Measurements from ENCODE around the gene SIX3. TPM values are rescaled to one million over a fixed set of nuclear protein-coding genes. Genes with fewer than 3 reads are reported as not detected.

SIX3 gene
- total RNA-seq, 1 donor from 2014 or later, result 0.68 TPM

GRCh38 chr2:44938287-44939105 lies 3.0 kb upstream of the SIX3 start:
- no peak overlapping the region for H3K27ac Mint-ChIP-seq
- H3K9me3 Mint-ChIP-seq, result no peaks in the 10 kb centered on the region
- H3K36me3 Mint-ChIP-seq, result no peaks in the 10 kb centered on the region
- H3K27me3 Mint-ChIP-seq, result peaks cover 93% of the 10 kb centered on the region
- no peak for DNase-seq (ENCODE audit: extremely low spot score, unreplicated experiment)
- H3K4me3 Mint-ChIP-seq, result peak overlapping the region; percentile 44
- peaks cover 20% of the 10 kb centered on the region for H3K4me1 Mint-ChIP-seq (ENCODE audit: unreplicated experiment)
- no peak for TF ChIP-seq CTCF (conservative IDR thresholded peaks at IDR 0.05)

DNA sequence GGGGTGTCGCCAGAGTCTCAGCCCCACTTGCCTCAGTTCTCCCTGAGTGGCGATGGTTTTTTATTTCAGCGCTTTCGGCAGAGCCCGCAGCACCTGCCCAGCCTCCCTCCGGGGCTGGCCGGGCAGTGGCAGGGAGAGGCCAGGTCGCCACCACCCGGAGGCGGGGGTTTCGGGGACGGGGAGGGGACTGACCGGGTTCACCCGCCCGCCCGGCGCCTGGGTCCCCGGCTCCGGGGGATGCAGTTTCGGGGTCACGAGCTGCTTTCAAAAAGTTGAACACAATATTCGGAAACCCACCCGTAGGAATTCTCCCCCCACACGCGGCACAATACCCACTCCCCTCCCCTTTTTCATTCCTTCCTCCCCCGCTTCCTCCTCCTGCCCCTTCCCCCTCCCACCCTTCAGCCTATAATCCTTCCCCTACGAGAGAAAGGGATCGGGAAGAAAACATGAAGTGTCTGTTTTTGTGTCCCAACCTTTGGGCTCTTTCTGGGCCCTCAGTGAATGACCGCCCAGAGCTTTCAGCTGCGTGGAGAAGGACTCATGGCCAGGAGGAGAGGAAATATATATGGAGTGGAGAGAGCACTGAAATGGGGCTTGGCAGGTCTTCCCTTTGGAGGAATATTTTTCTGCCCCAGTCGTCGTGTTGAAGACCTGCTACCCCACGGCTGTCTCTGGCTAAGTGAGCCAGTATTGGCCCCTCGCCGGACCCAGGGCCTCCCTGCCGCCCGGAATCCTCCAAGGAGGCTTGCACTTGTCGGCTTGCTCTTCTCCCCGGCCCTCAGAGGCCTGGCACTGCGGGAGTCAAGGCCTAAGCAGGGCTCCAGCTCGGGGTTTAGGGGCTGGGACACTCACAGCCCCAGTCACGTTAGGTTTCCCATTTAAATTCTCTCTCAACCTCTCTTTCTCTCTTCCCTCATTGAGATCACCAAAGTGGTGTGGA lies 2.1 kb upstream of the SIX3 start:
- Mint-ChIP-seq H3K4me1 (ENCODE audit: unreplicated experiment) (peaks cover 20% of the 10 kb centered on the region), H3K9me3 (no peaks in the 10 kb centered on the region), H3K36me3 (no peaks in the 10 kb centered on the region), H3K27me3 (peaks cover 92% of the 10 kb centered on the region), H3K27ac (no peak overlapping the region), H3K4me3 (peak overlapping the region; percentile 61)
- TF ChIP-seq CTCF (conservative IDR thresholded peaks at IDR 0.05), result no peak
- no peak for DNase-seq (ENCODE audit: extremely low spot score, unreplicated experiment)

GRCh38 chr2:44940049-44940494 lies 1.4 kb upstream of the SIX3 start:
- Mint-ChIP-seq H3K4me1 (ENCODE audit: unreplicated experiment) (peaks cover 24% of the 10 kb centered on the region), H3K36me3 (no peaks in the 10 kb centered on the region), H3K27ac (no peak overlapping the region), H3K4me3 (peak overlapping the region; percentile 61), H3K9me3 (no peaks in the 10 kb centered on the region), H3K27me3 (peaks cover 91% of the 10 kb centered on the region)
- DNase-seq (ENCODE audit: extremely low spot score, unreplicated experiment), result no peak
- TF ChIP-seq CTCF (conservative IDR thresholded peaks at IDR 0.05), result no peak

GRCh38 chr2:44940732-44941464 lies 604 bp upstream of the SIX3 start:
- H3K27ac Mint-ChIP-seq, result no peak overlapping the region
- peaks cover 92% of the 10 kb centered on the region for H3K27me3 Mint-ChIP-seq
- H3K36me3 Mint-ChIP-seq, result no peaks in the 10 kb centered on the region
- no peak for TF ChIP-seq CTCF (conservative IDR thresholded peaks at IDR 0.05)
- peaks cover 24% of the 10 kb centered on the region for H3K4me1 Mint-ChIP-seq (ENCODE audit: unreplicated experiment)
- no peaks in the 10 kb centered on the region for H3K9me3 Mint-ChIP-seq
- DNase-seq (ENCODE audit: extremely low spot score, unreplicated experiment), result no peak
- H3K4me3 Mint-ChIP-seq, result peak overlapping the region; percentile 82

- H3K9me3 Mint-ChIP-seq, result no peaks in the 10 kb centered on the region
- TF ChIP-seq CTCF (conservative IDR thresholded peaks at IDR 0.05), result no peak
- no peaks in the 10 kb centered on the region for H3K36me3 Mint-ChIP-seq
- DNase-seq (ENCODE audit: extremely low spot score, unreplicated experiment), result no peak
- H3K4me1 Mint-ChIP-seq (ENCODE audit: unreplicated experiment), result peaks cover 24% of the 10 kb centered on the region
- no peak overlapping the region for H3K27ac Mint-ChIP-seq
- peaks cover 92% of the 10 kb centered on the region for H3K27me3 Mint-ChIP-seq
- H3K4me3 Mint-ChIP-seq, result peak overlapping the region; percentile 71
These were observed 965 bp downstream of the SIX3 start for GRCh38 chr2:44942304-44943030.

Data from type B pancreatic cell (in vitro differentiated cells).